Lower leg skin (tissue), 4 donors: ENCODE results near the gene CCDC88C. TPM values are rescaled to one million over a fixed set of nuclear protein-coding genes. Genes with fewer than 3 reads are reported as not detected.

Experiments used
- DNase-seq, 2 donors: peaks; one replicate each; pipeline ENCODE4 v3.0.0-alpha.2; 2019; ENCODE audit warnings: low spot score in 2 of 2
- H3K4me3 ChIP-seq: fragments of 200-600 bp; sonication (generic); 2 replicates; pipeline ENCODE4 v1.5.1; 2017; ENCODE audit warnings: mild to moderate bottlenecking, low read depth; ENCODE audit not compliant: poor library complexity, severe bottlenecking
- CTCF ChIP-seq, 3 donors: fragments of 450-650 bp; IDR thresholded peaks; one replicate each; pipeline ENCODE4 v1.5.1; 2016; ENCODE audit warnings: antibody characterized with exemption in 3 of 3, mild to moderate bottlenecking in 3 of 3, moderate library complexity in 2 of 3
- POLR2A ChIP-seq, 2 donors: fragments of 450-650 bp; IDR thresholded peaks; one replicate each; pipeline ENCODE4 v1.6.1; 2016 to 2017; ENCODE audit warnings: antibody characterized with exemption in 2 of 2, mild to moderate bottlenecking in 1 of 2, moderate library complexity in 1 of 2
- WGBS, 2 donors: methylation state at CpG; one replicate each; pipeline ENCODE4 v1.1.5; 2018; 5-methylcytosine and 5-hydroxymethylcytosine counted together
- intact Hi-C: fragments of 100-400 bp; cut with DNase I; formaldehyde crosslinking; loops from one replicate; pipeline ENCODE4 v1.15.0; 2023; ENCODE audit warnings: low total_unique reads
- total RNA-seq, 4 donors: library from RNA; depleted of rRNA; stranded (reverse); fragments of >200 nt; gene quantifications; one replicate each; pipeline ENCODE4 v1.1.0, GENCODE V29; 2016

The CCDC88C gene
- total RNA-seq, 4 donors from 2014 or later, result 8.5 to 21.8 (median 13.4) TPM

- TF ChIP-seq CTCF (IDR thresholded peaks at IDR 0.05), result no peak
- TF ChIP-seq POLR2A (IDR thresholded peaks at IDR 0.05), result no peak
- 89 to 93% methylated on average over 4 of the region's 4 CpGs for WGBS, 2 donors
- intact Hi-C loops, result no loop called here
- no peak for DNase-seq
- H3K4me3 ChIP-seq, result no peak overlapping the region
These were observed 70.8 kb downstream of the CCDC88C start for GRCh38 chr14:91346838-91347173.

- TF ChIP-seq CTCF (IDR thresholded peaks at IDR 0.05) (no peak), POLR2A (IDR thresholded peaks at IDR 0.05) (no peak)
- WGBS, 2 donors, result 65 to 72% methylated on average over 5 of the region's 5 CpGs
- H3K4me3 ChIP-seq, result no peak overlapping the region
- intact Hi-C loops, result no loop called here
- no peak for DNase-seq
These were observed 73.5 kb downstream of the CCDC88C start for GRCh38 chr14:91344096-91344495.

DNA sequence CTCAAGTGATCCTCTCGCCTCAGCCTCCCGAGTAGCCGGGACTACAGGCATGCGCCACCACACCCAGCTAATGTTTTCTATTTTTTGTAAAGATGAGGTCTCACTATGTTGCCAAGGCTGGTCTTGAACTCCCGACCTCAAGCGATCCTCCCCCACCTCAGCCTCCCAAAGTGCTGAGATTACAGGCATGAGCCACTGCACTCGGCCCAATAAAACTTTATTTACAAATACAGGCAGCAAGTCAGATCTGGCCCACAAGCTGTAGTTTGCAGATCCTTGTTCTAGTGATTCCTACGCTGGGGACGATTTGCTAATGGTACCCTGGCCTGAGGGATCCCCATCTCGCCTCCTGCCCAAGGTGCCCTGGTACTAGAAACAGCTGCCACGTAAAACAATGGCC is 74.6 kb downstream of the CCDC88C start:
- DNase-seq, result no peak
- WGBS, 2 donors, result 96% methylated on average over 11 of the region's 11 CpGs
- intact Hi-C loops, result no loop called here
- TF ChIP-seq POLR2A (IDR thresholded peaks at IDR 0.05) (no peak), CTCF (IDR thresholded peaks at IDR 0.05) (no peak)
- H3K4me3 ChIP-seq, result no peak overlapping the region

GRCh38 chr14:91342206-91342760 is 75.3 kb downstream of the CCDC88C start:
- no peak for DNase-seq
- intact Hi-C loops, result no loop called here
- H3K4me3 ChIP-seq, result no peak overlapping the region
- no peak for TF ChIP-seq CTCF (IDR thresholded peaks at IDR 0.05)
- no peak for TF ChIP-seq POLR2A (IDR thresholded peaks at IDR 0.05)
- WGBS, 2 donors, result 84 to 87% methylated on average over 12 of the region's 12 CpGs

DNA sequence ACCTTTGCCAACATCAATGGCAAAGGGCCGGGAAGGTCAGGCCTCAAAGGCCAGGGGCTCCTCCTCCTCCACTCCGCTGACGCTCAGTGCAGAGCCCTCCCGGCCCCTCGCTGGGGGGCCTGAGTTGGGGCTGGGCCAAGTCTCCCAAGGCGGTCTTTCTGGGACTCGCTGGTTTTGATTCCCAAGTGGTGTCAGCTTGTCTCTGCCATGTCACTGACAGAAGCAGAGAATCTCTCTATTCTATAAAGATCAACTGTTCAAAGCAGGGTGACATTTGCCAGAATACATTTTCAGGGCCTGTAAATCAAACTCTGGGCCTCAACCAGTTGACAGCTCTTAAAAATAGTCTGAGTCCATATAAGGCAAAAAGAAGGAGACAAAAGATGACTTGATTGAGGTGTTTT is 75.9 kb downstream of the CCDC88C start:
- intact Hi-C loops, result no loop called here
- WGBS, 2 donors, result 74 to 77% methylated on average over 7 of the region's 7 CpGs
- no peak overlapping the region for H3K4me3 ChIP-seq
- DNase-seq, result no peak
- TF ChIP-seq CTCF (IDR thresholded peaks at IDR 0.05) (no peak), POLR2A (IDR thresholded peaks at IDR 0.05) (no peak)

DNA sequence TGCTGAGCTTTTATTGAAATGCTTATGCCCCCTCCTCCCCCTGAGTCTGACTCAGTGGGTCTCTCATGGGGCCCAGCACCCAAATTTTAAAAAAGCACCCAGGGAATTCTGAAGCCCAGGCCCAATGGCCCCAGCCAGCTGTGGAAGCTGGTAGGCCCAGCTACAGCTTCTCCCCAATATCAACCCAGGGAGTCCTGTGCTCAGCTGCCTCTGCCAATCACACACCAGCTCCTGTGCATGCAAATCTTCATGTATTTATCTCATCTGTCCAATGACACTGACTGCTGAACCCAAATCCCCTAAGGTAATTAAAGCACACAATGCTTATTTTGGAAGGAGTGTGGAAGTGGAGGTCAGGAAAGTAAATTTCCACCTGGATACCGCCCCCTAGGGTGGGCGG is 76.3 kb downstream of the CCDC88C start:
- WGBS, 2 donors, result 87 to 96% methylated on average over 2 of the region's 2 CpGs
- intact Hi-C loops, result no loop called here
- TF ChIP-seq CTCF (IDR thresholded peaks at IDR 0.05), result no peak
- no peak for TF ChIP-seq POLR2A (IDR thresholded peaks at IDR 0.05)

More for the DNA sequence above, 76.3 kb downstream of the CCDC88C start:
- no peak for DNase-seq
- no peak overlapping the region for H3K4me3 ChIP-seq
